Activated naive CD8-positive, alpha-beta T cell treated with anti-CD3 and anti-CD28 coated beads for 36 hours (primary cell): ENCODE results near the gene C17orf107. TPM values are rescaled to one million over a fixed set of nuclear protein-coding genes. Genes with fewer than 3 reads are reported as not detected.

Experiments
- DNase-seq: peaks from one replicate; pipeline ENCODE4 v3.0.0; 2021
- H3K27ac Mint-ChIP-seq: one replicate; pipeline ENCODE4 v1.8.0; 2022; ENCODE audit warnings: mild to moderate bottlenecking, moderate library complexity, mixed read lengths
- H3K27me3 Mint-ChIP-seq: one replicate; pipeline ENCODE4 v1.8.0; 2022; ENCODE audit warnings: mild to moderate bottlenecking, mixed read lengths
- H3K36me3 Mint-ChIP-seq: one replicate; pipeline ENCODE4 v1.8.0; 2021; ENCODE audit warnings: mild to moderate bottlenecking, mixed read lengths
- H3K4me1 Mint-ChIP-seq: one replicate; pipeline ENCODE4 v1.8.0; 2021; ENCODE audit warnings: mixed read lengths
- H3K4me3 Mint-ChIP-seq: one replicate; pipeline ENCODE4 v1.8.0; 2022; ENCODE audit warnings: mild to moderate bottlenecking, moderate library complexity, mixed read lengths
- H3K9me3 Mint-ChIP-seq: one replicate; pipeline ENCODE4 v1.8.0; 2022; ENCODE audit warnings: mixed read lengths
- total RNA-seq, 2 experiments: library from RNA; stranded (reverse); gene quantifications; one replicate each; pipeline ENCODE4 v1.2.3, GENCODE V29; 2021

C17orf107 gene
- total RNA-seq, 2 experiments from 2014 or later = 2.2 to 2.3 TPM

GRCh38 chr17:4891411-4892410, 7.6 kb upstream of the C17orf107 start:
- Mint-ChIP-seq H3K27ac (no peak overlapping the region), H3K4me3 (no peak overlapping the region), H3K36me3 (peaks cover 9% of the 10 kb centered on the region), H3K9me3 (no peaks in the 10 kb centered on the region), H3K4me1 (no peaks in the 10 kb centered on the region), H3K27me3 (no peaks in the 10 kb centered on the region)
- DNase-seq = no peak

DNA sequence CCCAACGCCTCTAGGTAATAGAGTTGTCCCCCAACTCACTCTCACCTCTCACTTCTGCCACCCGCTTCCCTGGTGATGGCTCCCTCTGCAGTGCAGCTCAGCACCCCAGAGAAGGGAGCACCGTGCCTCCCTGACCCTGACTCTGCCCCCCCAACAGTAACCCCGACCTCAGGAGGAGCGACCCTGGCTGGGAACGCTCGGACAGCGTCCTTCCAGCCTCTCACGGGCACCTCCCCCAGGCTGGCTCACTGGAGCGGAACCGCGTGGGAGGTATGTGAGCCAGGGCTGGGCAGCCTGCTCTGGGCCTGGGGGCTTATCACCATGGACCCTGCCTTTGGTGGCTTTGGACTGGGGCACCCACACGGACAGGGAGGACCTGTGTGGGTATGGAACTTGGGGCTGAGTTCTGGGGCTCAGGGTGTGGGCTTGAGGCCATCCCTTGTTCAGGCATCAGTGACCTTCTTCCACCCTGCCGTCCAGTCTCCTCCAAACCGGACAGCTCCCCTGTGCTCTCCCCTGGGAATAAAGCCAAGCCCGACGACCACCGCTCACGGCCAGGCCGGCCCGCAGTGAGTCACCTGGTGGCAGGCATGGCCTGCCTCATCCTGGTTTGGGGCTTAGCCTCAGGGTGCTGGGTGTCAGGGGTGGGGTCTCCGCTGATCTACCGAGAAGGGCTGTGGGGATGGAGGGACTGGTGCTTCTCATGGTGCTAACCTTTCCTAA, 6.7 kb upstream of the C17orf107 start:
- Mint-ChIP-seq H3K27me3 (no peaks in the 10 kb centered on the region), H3K36me3 (peaks cover 5% of the 10 kb centered on the region), H3K4me1 (no peaks in the 10 kb centered on the region), H3K27ac (no peak overlapping the region), H3K9me3 (no peaks in the 10 kb centered on the region), H3K4me3 (no peak overlapping the region)
- DNase-seq = no peak

DNA sequence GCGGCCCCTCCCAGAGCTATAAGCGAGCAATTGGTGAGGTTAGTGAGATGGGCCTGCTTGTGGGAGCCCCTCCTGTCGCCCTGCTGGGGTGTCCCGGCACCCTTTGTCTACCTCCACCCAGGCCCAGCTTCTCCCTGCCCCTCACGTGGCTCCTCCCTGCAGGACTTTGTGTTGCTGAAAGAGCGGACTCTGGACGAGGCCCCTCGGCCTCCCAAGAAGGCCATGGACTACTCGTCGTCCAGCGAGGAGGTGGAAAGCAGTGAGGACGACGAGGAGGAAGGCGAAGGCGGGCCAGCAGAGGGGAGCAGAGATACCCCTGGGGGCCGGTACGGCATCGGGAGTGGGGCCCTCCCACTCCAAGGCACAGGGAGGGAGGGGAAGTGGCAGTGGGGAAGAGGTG, 6.1 kb upstream of the C17orf107 start:
- DNase-seq = no peak
- H3K4me1 Mint-ChIP-seq = no peaks in the 10 kb centered on the region
- no peak overlapping the region for H3K4me3 Mint-ChIP-seq
- H3K9me3 Mint-ChIP-seq = no peaks in the 10 kb centered on the region
- H3K27ac Mint-ChIP-seq = no peak overlapping the region
- peaks cover 5% of the 10 kb centered on the region for H3K36me3 Mint-ChIP-seq
- no peaks in the 10 kb centered on the region for H3K27me3 Mint-ChIP-seq

GRCh38 chr17:4893721-4894560, 5.4 kb upstream of the C17orf107 start:
- peaks cover 3% of the 10 kb centered on the region for H3K4me1 Mint-ChIP-seq
- H3K27ac Mint-ChIP-seq = no peak overlapping the region
- peaks cover 5% of the 10 kb centered on the region for H3K36me3 Mint-ChIP-seq
- DNase-seq = no peak
- H3K4me3 Mint-ChIP-seq = no peak overlapping the region
- no peaks in the 10 kb centered on the region for H3K9me3 Mint-ChIP-seq
- no peaks in the 10 kb centered on the region for H3K27me3 Mint-ChIP-seq

- Mint-ChIP-seq H3K4me3 (no peak overlapping the region), H3K9me3 (no peaks in the 10 kb centered on the region), H3K27me3 (no peaks in the 10 kb centered on the region), H3K36me3 (peaks cover 5% of the 10 kb centered on the region), H3K4me1 (peaks cover 9% of the 10 kb centered on the region), H3K27ac (no peak overlapping the region)
- no peak for DNase-seq
Observed at GRCh38 chr17:4895121-4895520, 4.2 kb upstream of the C17orf107 start.

DNA sequence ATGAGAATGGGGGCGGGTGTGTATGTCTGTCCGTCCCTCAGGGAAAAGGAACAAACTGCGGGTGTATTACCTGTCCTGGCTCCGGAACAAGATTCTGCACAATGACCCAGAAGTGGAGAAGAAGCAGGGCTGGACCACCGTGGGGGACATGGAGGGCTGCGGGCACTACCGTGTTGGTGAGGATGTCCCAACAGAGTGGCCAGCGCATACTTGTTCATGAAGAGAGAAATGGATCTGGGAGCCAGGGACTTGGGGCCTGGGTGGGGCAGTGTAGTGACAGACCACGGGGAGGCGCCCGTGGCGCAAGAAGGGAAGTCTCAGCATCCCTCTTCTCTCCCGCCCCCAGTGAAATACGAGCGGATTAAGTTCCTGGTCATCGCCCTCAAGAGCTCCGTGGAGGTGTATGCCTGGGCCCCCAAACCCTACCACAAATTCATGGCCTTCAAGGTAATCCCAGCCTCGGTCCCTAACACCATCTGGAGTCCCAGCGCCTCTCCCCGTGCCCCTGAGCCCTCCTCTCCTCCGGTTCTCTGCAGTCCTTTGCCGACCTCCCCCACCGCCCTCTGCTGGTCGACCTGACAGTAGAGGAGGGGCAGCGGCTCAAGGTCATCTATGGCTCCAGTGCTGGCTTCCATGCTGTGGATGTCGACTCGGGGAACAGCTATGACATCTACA, 3.5 kb upstream of the C17orf107 start:
- no peak for DNase-seq
- Mint-ChIP-seq H3K9me3 (no peaks in the 10 kb centered on the region), H3K36me3 (peaks cover 4% of the 10 kb centered on the region), H3K27me3 (no peaks in the 10 kb centered on the region), H3K4me3 (no peak overlapping the region), H3K27ac (no peak overlapping the region), H3K4me1 (peaks cover 11% of the 10 kb centered on the region)

GRCh38 chr17:4896332-4897197, 2.8 kb upstream of the C17orf107 start:
- Mint-ChIP-seq H3K36me3 (peaks cover 12% of the 10 kb centered on the region), H3K4me1 (peaks cover 12% of the 10 kb centered on the region), H3K4me3 (no peak overlapping the region), H3K27me3 (no peaks in the 10 kb centered on the region), H3K27ac (no peak overlapping the region), H3K9me3 (no peaks in the 10 kb centered on the region)
- DNase-seq = no peak

GRCh38 chr17:4897198-4897687, 2.1 kb upstream of the C17orf107 start:
- no peak overlapping the region for H3K4me3 Mint-ChIP-seq
- H3K27ac Mint-ChIP-seq = no peak overlapping the region
- H3K27me3 Mint-ChIP-seq = no peaks in the 10 kb centered on the region
- peaks cover 14% of the 10 kb centered on the region for H3K4me1 Mint-ChIP-seq
- DNase-seq = no peak
- H3K9me3 Mint-ChIP-seq = no peaks in the 10 kb centered on the region
- peaks cover 12% of the 10 kb centered on the region for H3K36me3 Mint-ChIP-seq

- H3K27ac Mint-ChIP-seq = no peak overlapping the region
- H3K36me3 Mint-ChIP-seq = peaks cover 12% of the 10 kb centered on the region
- DNase-seq = no peak
- H3K9me3 Mint-ChIP-seq = no peaks in the 10 kb centered on the region
- no peak overlapping the region for H3K4me3 Mint-ChIP-seq
- peaks cover 19% of the 10 kb centered on the region for H3K4me1 Mint-ChIP-seq
- no peaks in the 10 kb centered on the region for H3K27me3 Mint-ChIP-seq
Observed at GRCh38 chr17:4897785-4898184, 1.6 kb upstream of the C17orf107 start.

- Mint-ChIP-seq H3K9me3 (no peaks in the 10 kb centered on the region), H3K36me3 (peaks cover 12% of the 10 kb centered on the region), H3K4me1 (peaks cover 25% of the 10 kb centered on the region), H3K4me3 (peak overlapping the region; percentile 53), H3K27me3 (no peaks in the 10 kb centered on the region), H3K27ac (no peak overlapping the region)
- no peak for DNase-seq
Observed at GRCh38 chr17:4898351-4898750, 985 bp upstream of the C17orf107 start.

GRCh38 chr17:4898927-4899326, 409 bp upstream of the C17orf107 start:
- Mint-ChIP-seq H3K27ac (no peak overlapping the region), H3K4me3 (peak overlapping the region; percentile 53), H3K9me3 (no peaks in the 10 kb centered on the region), H3K36me3 (peaks cover 12% of the 10 kb centered on the region), H3K27me3 (no peaks in the 10 kb centered on the region), H3K4me1 (peaks cover 29% of the 10 kb centered on the region)
- peak; percentile 21 for DNase-seq

DNA sequence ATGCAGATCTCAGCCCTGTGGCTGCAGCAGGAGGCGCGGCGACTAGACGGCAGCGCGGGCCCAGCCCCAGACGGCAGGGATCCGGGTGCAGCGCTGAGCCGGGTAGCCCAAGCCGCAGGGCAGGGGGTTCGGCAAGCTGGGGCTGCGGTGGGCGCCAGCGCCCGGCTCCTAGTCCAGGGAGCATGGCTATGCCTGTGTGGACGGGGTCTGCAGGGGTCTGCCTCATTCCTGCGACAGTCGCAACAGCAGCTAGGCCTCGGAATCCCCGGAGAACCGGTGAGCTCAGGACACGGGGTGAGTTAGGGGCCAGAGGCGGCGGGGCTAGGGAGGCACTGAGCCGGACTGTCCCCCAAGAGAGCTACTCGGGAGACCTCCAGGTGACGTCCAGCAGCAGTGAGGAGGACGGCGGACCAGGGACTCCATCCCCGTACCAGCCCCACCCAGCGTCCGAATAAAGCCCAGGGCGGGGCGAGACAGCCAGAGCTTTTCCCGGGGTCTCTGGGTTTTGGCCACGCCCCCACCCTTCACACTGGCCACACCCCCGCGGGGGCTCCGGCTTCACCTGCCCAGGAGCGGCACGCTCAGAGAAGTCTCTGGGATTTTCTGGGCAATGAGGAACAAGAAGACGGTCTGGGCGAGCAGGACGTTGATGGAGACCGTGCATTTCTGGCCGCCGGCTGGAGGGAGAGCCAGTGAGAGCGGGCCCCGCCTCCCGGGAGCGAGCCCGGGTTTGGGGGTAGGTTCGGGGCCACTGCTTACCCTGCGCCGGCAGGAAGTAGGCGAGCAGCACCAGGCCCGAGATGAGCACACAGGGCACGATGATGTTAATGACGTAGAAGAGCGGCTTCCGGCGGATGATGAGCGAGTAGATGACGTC, 1.1 kb downstream of the C17orf107 start:
- Mint-ChIP-seq H3K4me1 (peaks cover 33% of the 10 kb centered on the region), H3K4me3 (peak overlapping the region; percentile 87), H3K27me3 (no peaks in the 10 kb centered on the region), H3K27ac (peak overlapping the region; percentile 93), H3K36me3 (peaks cover 12% of the 10 kb centered on the region), H3K9me3 (no peaks in the 10 kb centered on the region)
- peak; percentile 58 for DNase-seq
